ENCODE data around the gene TRIO. TPM values are rescaled to one million over a fixed set of nuclear protein-coding genes. Genes with fewer than 3 reads are reported as not detected.

TRIO gene
- total RNA-seq, 1 experiment from 2014 or later: 211 TPM

GRCh38 chr5:14513266-14513665 is 370.1 kb downstream of the TRIO start:
- Histone ChIP-seq H2AFZ (ENCODE audit: low read length) (no peak overlapping the region), H3F3A (ENCODE audit: low read length, unreplicated experiment) (no peaks in the 10 kb centered on the region), H4K20me1 (ENCODE audit: low read length) (no peaks in the 10 kb centered on the region), H3K27ac (ENCODE audit: low read length) (no peak overlapping the region), H3K9me3 (ENCODE audit: low read length) (no peaks in the 10 kb centered on the region), H3K36me3 (ENCODE audit: low read depth, low read length) (peaks cover 5% of the 10 kb centered on the region), H3K4me3 (ENCODE audit: low read length) (no peak overlapping the region), H3K4me1 (ENCODE audit: insufficient read depth, low read length) (no peaks in the 10 kb centered on the region), H3K79me2 (ENCODE audit: low read length) (no peaks in the 10 kb centered on the region), H3K4me2 (ENCODE audit: low read length) (no peak overlapping the region), H3K9me2 (replicated peaks; ENCODE audit: low read length) (no peaks in the 10 kb centered on the region), H3K27me3 (ENCODE audit: low read length) (no peaks in the 10 kb centered on the region), H3K9ac (ENCODE audit: low read length) (no peak overlapping the region)
- intact Hi-C loops (cut with micrococcal nuclease): no loop called here
- DNase-seq (no peak), ATAC-seq (no peak)
- BruUV-seq (replicated peaks): no TSS peak
- CTCF ChIA-PET: no interaction called here
- POLR2A ChIA-PET (ENCODE audit: unreplicated experiment): no interaction called here
- TF ChIP-seq EZH2phosphoT487 (IDR thresholded peaks at IDR 0.05; ENCODE audit: borderline replicate concordance, low read length) (no peak), CTCF (conservative IDR thresholded peaks at IDR 0.05; ENCODE audit: low read depth, low read length) (no peak), EZH2 (IDR thresholded peaks at IDR 0.05; ENCODE audit: low read length, unreplicated experiment) (no peak)

GRCh38 chr5:14516901-14517300 is 373.8 kb downstream of the TRIO start:
- H3F3A ChIP-seq (ENCODE audit: low read length, unreplicated experiment): no peaks in the 10 kb centered on the region
- no peaks in the 10 kb centered on the region for H3K9me3 ChIP-seq (ENCODE audit: low read length)
- ATAC-seq: no peak
- intact Hi-C loops (cut with micrococcal nuclease): no loop called here
- no peak for TF ChIP-seq EZH2 (IDR thresholded peaks at IDR 0.05; ENCODE audit: low read length, unreplicated experiment)
- no peak for TF ChIP-seq CTCF (conservative IDR thresholded peaks at IDR 0.05; ENCODE audit: low read depth, low read length)
- ChIA-PET CTCF (no interaction called here), POLR2A (ENCODE audit: unreplicated experiment) (no interaction called here)
- H3K4me1 ChIP-seq (ENCODE audit: insufficient read depth, low read length): no peaks in the 10 kb centered on the region
- H3K27me3 ChIP-seq (ENCODE audit: low read length): no peaks in the 10 kb centered on the region
- BruUV-seq (replicated peaks): no TSS peak
- H3K4me2 ChIP-seq (ENCODE audit: low read length): no peak overlapping the region
- no peak overlapping the region for H2AFZ ChIP-seq (ENCODE audit: low read length)
- H3K9ac ChIP-seq (ENCODE audit: low read length): no peak overlapping the region
- no peaks in the 10 kb centered on the region for H3K79me2 ChIP-seq (ENCODE audit: low read length)
- no peaks in the 10 kb centered on the region for H3K9me2 ChIP-seq (replicated peaks; ENCODE audit: low read length)
- H4K20me1 ChIP-seq (ENCODE audit: low read length): no peaks in the 10 kb centered on the region
- H3K27ac ChIP-seq (ENCODE audit: low read length): no peak overlapping the region
- no peak overlapping the region for H3K4me3 ChIP-seq (ENCODE audit: low read length)
- DNase-seq: no peak
- H3K36me3 ChIP-seq (ENCODE audit: low read depth, low read length): no peaks in the 10 kb centered on the region

GRCh38 chr5:14518638-14519037 is 375.5 kb downstream of the TRIO start:
- H3K9ac ChIP-seq (ENCODE audit: low read length): no peak overlapping the region
- no TSS peak for BruUV-seq (replicated peaks)
- intact Hi-C loops (cut with micrococcal nuclease): no loop called here
- no peaks in the 10 kb centered on the region for H3K36me3 ChIP-seq (ENCODE audit: low read depth, low read length)
- no peaks in the 10 kb centered on the region for H3F3A ChIP-seq (ENCODE audit: low read length, unreplicated experiment)
- H3K27ac ChIP-seq (ENCODE audit: low read length): no peak overlapping the region
- CTCF ChIA-PET: no interaction called here
- no peak for ATAC-seq
- no peak overlapping the region for H2AFZ ChIP-seq (ENCODE audit: low read length)
- no peaks in the 10 kb centered on the region for H3K79me2 ChIP-seq (ENCODE audit: low read length)
- no peaks in the 10 kb centered on the region for H3K4me1 ChIP-seq (ENCODE audit: insufficient read depth, low read length)
- no peak for TF ChIP-seq CTCF (conservative IDR thresholded peaks at IDR 0.05; ENCODE audit: low read depth, low read length)
- TF ChIP-seq EZH2 (IDR thresholded peaks at IDR 0.05; ENCODE audit: low read length, unreplicated experiment): no peak
- no peak for TF ChIP-seq EZH2phosphoT487 (IDR thresholded peaks at IDR 0.05; ENCODE audit: borderline replicate concordance, low read length)
- H3K9me3 ChIP-seq (ENCODE audit: low read length): no peaks in the 10 kb centered on the region
- no peaks in the 10 kb centered on the region for H3K9me2 ChIP-seq (replicated peaks; ENCODE audit: low read length)
- POLR2A ChIA-PET (ENCODE audit: unreplicated experiment): no interaction called here
- no peaks in the 10 kb centered on the region for H4K20me1 ChIP-seq (ENCODE audit: low read length)
- H3K27me3 ChIP-seq (ENCODE audit: low read length): no peaks in the 10 kb centered on the region
- no peak overlapping the region for H3K4me2 ChIP-seq (ENCODE audit: low read length)
- H3K4me3 ChIP-seq (ENCODE audit: low read length): no peak overlapping the region
- DNase-seq: no peak
